Ishikawa (cell line): ENCODE measurements around the gene SLC6A12.

Source experiments
- CEBPB ChIP-seq: IDR thresholded peaks from 2 replicates; pipeline ENCODE4 v1.6.1; 2012
- CREB1 ChIP-seq: IDR thresholded peaks from 2 replicates; pipeline ENCODE4 v1.6.1; 2012; ENCODE audit warnings: low read depth
- EGR1 ChIP-seq: IDR thresholded peaks from 2 replicates; pipeline ENCODE4 v1.6.1; 2012
- EP300 ChIP-seq: IDR thresholded peaks from 2 replicates; pipeline ENCODE4 v1.6.1; 2012; ENCODE audit warnings: borderline replicate concordance
- FOXM1 ChIP-seq: IDR thresholded peaks from 2 replicates; pipeline ENCODE4 v1.6.1; 2012; ENCODE audit warnings: low read depth, borderline replicate concordance
- NFIC ChIP-seq: IDR thresholded peaks from 2 replicates; pipeline ENCODE4 v1.6.1; 2012
- RAD21 ChIP-seq: IDR thresholded peaks from 2 replicates; pipeline ENCODE4 v1.6.1; 2012; ENCODE audit warnings: low read depth
- TAF1 ChIP-seq: IDR thresholded peaks from 2 replicates; pipeline ENCODE4 v1.6.1; 2012; ENCODE audit warnings: low read depth, mild to moderate bottlenecking
- TCF12 ChIP-seq: IDR thresholded peaks from 2 replicates; pipeline ENCODE4 v1.6.1; 2012; ENCODE audit warnings: low read depth
- TEAD4 ChIP-seq: IDR thresholded peaks from 2 replicates; pipeline ENCODE4 v1.6.1; 2012
- YY1 ChIP-seq: IDR thresholded peaks from 2 replicates; pipeline ENCODE4 v1.6.1; 2012; ENCODE audit warnings: low read depth
- ZBTB7A ChIP-seq: IDR thresholded peaks from 2 replicates; pipeline ENCODE4 v1.6.1; 2012; ENCODE audit warnings: low read depth
- TF ChIP-seq, protein P1 (sequence below): IDR thresholded peaks from 2 replicates; pipeline ENCODE4 v1.6.1; 2012
- TF ChIP-seq, protein P2 (sequence below): IDR thresholded peaks from 2 replicates; pipeline ENCODE4 v1.6.1; 2012; ENCODE audit warnings: low read depth, mild to moderate bottlenecking
- TF ChIP-seq, protein P3 (sequence below): IDR thresholded peaks from 2 replicates; pipeline ENCODE4 v1.6.1; 2012

Gene SLC6A12

DNA sequence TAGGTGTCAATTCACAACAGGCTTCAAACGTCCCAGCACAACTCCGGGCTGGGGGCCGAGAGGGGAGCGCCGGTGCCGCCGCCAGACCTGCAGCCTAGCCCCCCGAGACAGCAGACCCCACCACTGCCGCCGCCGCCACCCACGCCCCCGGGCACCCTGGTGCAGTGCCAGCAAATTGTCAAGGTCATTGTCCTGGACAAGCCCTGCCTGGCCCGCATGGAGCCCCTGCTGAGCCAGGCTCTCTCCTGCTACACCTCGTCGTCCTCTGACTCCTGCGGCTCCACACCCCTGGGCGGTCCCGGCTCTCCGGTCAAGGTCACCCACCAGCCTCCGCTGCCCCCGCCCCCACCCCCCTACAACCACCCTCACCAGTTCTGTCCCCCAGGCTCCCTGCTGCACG lies 39.4 kb downstream of the SLC6A12 start:
- TF ChIP-seq TCF12 (no peak), EGR1 (peak; percentile 81), YY1 (no peak), FOXM1 (no peak), CEBPB (no peak), NFIC (peak; percentile 60; the same call in 1 of the 2 replicates), CREB1 (no peak), TAF1 (no peak), EP300 (no peak; the same call in 1 of the 2 replicates), TEAD4 (0 out of 2 replicates have a peak, but pooled peaks have one; percentile 6), RAD21 (no peak), ZBTB7A (peak; percentile 77; the same call in 1 of the 2 replicates)
- TF ChIP-seq, protein P1, sequence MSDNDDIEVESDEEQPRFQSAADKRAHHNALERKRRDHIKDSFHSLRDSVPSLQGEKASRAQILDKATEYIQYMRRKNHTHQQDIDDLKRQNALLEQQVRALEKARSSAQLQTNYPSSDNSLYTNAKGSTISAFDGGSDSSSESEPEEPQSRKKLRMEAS = peak; percentile 40; the same call in 1 of the 2 replicates
- TF ChIP-seq, protein P2, sequence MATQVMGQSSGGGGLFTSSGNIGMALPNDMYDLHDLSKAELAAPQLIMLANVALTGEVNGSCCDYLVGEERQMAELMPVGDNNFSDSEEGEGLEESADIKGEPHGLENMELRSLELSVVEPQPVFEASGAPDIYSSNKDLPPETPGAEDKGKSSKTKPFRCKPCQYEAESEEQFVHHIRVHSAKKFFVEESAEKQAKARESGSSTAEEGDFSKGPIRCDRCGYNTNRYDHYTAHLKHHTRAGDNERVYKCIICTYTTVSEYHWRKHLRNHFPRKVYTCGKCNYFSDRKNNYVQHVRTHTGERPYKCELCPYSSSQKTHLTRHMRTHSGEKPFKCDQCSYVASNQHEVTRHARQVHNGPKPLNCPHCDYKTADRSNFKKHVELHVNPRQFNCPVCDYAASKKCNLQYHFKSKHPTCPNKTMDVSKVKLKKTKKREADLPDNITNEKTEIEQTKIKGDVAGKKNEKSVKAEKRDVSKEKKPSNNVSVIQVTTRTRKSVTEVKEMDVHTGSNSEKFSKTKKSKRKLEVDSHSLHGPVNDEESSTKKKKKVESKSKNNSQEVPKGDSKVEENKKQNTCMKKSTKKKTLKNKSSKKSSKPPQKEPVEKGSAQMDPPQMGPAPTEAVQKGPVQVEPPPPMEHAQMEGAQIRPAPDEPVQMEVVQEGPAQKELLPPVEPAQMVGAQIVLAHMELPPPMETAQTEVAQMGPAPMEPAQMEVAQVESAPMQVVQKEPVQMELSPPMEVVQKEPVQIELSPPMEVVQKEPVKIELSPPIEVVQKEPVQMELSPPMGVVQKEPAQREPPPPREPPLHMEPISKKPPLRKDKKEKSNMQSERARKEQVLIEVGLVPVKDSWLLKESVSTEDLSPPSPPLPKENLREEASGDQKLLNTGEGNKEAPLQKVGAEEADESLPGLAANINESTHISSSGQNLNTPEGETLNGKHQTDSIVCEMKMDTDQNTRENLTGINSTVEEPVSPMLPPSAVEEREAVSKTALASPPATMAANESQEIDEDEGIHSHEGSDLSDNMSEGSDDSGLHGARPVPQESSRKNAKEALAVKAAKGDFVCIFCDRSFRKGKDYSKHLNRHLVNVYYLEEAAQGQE = no peak
- TF ChIP-seq, protein P3, sequence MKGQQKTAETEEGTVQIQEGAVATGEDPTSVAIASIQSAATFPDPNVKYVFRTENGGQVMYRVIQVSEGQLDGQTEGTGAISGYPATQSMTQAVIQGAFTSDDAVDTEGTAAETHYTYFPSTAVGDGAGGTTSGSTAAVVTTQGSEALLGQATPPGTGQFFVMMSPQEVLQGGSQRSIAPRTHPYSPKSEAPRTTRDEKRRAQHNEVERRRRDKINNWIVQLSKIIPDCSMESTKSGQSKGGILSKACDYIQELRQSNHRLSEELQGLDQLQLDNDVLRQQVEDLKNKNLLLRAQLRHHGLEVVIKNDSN = no peak

DNA sequence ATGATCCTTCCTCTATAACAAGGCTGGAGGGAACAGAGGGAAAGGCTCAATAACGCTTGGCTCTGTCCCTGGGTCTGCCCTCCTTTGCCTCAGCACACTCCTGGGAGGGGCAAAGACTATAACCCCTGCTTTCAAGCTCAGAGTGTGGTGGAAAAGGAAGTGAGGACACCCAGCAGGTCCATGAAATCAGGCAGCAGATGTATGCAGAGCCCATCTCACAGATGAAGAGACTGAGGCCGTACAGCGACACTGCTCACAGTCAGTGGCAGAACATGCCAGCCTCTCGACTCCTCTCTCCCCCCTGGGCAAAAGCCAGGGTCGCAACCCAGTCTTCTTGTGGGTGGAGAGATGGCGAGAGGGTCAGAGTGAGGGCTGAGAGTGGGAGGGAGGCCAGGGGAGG lies 39.8 kb downstream of the SLC6A12 start:
- TF ChIP-seq TAF1 (no peak), CEBPB (no peak), TCF12 (no peak), TEAD4 (no peak), NFIC (no peak), EGR1 (no peak), ZBTB7A (no peak)
- TF ChIP-seq, protein P2 = no peak

DNA sequence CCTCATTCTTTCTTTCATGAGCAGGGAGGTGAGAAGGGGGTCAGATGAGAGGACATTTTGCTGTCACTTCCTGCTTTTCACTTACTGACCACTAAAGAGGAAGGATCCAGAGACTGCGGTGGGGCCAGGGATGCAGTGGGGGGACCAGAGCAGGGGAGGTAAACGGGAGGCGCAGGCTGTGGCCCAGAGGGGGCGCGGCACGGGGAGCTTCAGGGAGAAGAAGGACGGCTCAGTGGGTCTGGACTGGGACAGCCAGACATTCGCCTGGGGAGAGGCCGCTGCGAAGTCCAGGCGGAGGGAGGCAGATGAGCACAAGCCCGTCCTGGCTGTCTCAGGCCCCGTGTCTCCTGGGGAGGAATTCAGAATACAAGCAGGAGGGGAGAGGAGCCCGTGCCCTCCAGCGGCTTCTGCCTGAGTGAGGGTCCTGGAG lies 41.2 kb downstream of the SLC6A12 start:
- no peak for TF ChIP-seq NFIC

DNA sequence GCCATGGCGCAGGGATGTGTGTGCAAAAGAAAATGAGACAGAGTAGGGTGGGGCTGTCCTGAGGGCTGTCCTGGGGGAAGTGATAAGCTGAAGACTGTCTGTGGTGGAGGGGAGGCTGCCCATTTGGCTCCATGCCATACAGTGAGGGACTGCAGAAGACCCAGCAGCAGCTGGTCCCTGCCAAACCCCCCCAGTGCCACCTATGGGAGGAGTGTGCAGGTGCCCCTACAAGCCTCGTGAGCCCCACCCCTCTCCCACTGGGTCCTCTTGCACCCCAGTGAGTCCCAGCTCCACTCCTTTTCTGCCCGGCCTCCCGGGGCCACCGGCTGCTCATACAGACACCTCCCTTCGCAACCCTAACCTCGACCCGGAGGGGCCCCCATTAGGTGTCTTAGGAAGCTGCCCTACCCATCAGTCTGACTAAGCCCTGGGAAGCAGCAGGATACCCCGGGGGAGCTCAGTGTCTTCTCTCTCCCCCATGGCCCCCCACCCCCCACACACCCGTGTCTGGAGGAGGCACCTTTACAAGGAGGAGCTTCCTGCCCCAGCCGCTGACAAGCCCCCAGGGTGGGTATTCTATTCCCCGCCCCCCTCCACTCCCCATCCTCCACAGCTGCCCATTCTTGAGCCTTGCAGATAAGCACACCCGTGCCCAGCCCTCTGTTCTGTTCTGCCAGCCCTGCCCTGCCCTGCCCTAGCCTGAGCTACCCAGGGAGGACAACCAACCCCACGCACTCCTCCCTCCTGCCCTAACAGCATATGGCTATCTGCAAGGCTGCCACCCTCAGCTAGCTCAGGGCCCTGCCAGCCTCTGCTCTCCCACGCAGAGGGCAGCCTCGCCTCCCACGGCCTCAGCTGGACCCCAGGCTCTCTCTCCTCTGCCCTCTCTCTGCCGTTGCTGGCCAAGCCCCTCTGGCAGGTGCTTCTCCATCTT lies 41.9 kb downstream of the SLC6A12 start:
- no peak for TF ChIP-seq CREB1
- 0 out of 2 replicates have a peak, but pooled peaks have one; percentile 13 for TF ChIP-seq EGR1
- TF ChIP-seq YY1 = no peak
- TF ChIP-seq NFIC = peak; percentile 29; the same call in 1 of the 2 replicates
- no peak for TF ChIP-seq FOXM1
- TF ChIP-seq, protein P3 = no peak
- TF ChIP-seq, protein P1 = no peak

DNA sequence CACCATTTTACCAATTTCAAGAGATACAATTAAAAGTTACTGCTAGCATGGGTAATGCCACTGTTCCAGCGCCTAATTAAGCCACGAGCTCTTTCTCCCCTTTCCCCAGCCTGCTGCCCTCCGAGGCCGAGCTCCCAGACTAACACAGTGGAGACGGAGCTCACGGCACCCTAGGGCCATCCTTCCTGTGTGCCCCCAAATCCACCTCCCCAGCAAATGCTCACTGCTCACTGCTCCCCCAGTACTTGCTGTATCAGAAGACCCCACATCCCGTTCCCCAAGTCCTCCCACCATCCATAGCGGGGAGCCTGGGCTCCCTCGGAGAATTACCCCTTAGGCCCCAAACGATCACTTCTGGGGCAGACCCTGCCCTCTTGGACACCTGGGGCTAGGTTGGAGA lies 42.7 kb downstream of the SLC6A12 start:
- no peak for TF ChIP-seq TAF1
- TF ChIP-seq ZBTB7A = no peak
- no peak for TF ChIP-seq EP300
- TF ChIP-seq TEAD4 = no peak
- no peak for TF ChIP-seq YY1
